ACHN (cell line): ENCODE results near the gene SUSD4.
"Not testable (repeated sequence)": the region's sequence is repeated elsewhere in the genome, so short reads cannot be mapped to it uniquely, and the experiment has no call there.

Experiments used
- DNase-seq: peaks from one replicate; pipeline ENCODE4 v3.0.0-alpha.2; 2015
- in situ Hi-C: cut with HindIII; loops from 2 replicates; pipeline ENCODE4 v1.10.0; 2017; ENCODE audit warnings: low sequenced_read_pairs, low pct_ligation_motif_present, low pct_unique_long_range_greater_than_20kb

SUSD4 gene, protein sequence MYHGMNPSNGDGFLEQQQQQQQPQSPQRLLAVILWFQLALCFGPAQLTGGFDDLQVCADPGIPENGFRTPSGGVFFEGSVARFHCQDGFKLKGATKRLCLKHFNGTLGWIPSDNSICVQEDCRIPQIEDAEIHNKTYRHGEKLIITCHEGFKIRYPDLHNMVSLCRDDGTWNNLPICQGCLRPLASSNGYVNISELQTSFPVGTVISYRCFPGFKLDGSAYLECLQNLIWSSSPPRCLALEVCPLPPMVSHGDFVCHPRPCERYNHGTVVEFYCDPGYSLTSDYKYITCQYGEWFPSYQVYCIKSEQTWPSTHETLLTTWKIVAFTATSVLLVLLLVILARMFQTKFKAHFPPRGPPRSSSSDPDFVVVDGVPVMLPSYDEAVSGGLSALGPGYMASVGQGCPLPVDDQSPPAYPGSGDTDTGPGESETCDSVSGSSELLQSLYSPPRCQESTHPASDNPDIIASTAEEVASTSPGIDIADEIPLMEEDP

DNA sequence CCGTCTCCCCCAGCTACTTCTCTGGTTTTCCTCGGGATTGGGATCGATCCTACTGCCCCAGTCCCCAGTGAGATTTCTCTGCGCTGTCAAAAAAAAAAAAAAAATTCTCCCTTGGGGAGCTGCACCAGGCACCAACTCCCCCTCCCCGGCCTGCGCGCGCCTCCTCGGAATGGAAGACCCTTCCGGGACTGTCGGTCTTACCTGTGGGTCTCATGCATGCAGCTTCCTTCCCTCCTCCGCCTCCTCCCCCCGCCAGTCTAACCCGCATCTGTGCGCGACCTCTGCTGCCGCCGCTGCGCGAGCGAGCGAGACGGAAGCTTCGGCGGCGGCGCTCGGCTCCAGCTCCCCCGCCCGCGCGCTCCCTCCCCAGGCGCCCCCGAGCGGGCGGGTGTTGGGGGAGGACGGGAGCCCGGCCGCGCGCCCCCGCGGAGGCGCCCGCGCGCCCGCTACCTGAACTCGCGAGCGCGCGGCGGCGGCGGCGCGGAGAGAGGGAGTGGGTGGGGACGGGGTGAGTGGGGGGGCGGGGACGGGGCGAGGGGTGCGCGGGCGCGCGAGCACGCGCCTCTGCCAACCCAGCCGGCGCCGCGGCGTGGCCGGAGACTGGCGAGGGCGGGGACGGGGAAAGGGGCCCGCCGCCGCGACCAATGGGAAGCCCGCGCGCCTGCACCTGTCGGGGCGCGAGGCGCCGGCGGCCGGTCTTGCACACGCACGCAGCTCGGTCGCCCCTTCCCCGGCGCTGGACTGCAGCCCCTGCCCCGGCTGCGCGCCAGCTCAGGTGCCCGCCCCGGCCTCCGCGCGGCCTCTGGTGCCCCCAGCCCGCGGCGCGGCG lies at the start of gene SUSD4:
SUSD4 (minus strand) TSS at position 321 of the 829 bp plus-strand sequence. CDS start 751 bp downstream, outside the sequence.
- DNase-seq, result peak; percentile 46
- in situ Hi-C loops, result no loop called here

DNA sequence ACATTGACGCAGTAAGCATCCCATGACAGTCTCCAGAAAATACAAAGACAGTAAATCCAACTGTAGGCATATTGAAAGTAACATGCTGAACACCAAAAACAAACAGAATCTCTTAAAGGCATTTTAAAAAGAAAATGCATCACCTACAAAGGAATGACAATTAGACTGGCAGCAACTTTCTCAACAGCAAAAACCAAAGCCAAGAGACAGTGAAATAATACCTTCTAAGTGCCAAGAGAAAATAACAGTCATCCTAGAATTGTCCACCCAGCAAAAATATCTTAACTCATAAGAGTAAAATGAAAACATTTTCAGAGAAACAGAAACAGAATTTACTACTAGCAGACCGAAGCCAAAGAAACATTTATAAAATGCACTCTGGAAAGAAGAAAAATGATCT lies 49.2 kb upstream of the SUSD4 start:
- no peak for DNase-seq

DNA sequence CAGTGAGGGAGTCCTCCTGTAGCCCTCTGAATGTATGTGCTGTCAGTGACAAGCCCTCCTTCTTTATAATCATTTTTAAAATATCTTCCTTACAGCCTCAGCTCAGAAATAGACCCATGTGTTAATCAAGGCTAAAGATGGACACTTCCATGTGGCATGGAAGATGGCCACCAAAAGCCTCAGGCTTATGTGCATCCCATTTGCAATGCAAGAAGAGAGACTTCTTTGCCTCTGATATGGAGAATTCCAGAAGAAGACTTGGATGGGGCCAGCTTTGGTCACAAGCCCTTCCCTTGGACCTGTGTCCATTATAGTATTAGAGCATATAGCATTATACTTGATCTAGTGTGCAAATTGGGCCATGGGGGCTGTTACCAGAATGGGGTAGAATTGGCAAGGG lies 47.7 kb upstream of the SUSD4 start:
- DNase-seq, result no peak
- in situ Hi-C loops, result no loop called here

More for the DNA sequence above, 49.2 kb upstream of the SUSD4 start:
- in situ Hi-C loops, result no loop called here

DNA sequence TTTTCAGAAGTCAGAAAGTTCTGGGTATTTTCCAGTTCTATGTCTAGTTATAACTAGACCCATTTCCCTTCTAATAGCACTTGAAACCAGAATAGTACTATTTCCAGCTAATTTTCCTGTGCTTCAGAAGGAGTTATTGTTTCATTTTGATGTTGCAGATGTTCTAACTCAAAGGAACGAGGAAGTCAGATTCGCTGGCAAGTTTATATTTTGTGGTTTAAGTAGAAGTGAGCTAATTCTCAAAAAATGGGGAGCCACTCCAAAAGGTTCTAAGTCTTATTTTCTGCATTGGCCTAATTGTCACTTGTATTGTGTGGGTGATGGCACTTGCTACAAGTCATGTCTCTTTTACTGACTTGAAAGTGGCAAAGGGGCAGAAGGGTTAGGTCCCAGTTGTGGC lies 47.3 kb upstream of the SUSD4 start:
- no peak for DNase-seq
- in situ Hi-C loops, result no loop called here

DNA sequence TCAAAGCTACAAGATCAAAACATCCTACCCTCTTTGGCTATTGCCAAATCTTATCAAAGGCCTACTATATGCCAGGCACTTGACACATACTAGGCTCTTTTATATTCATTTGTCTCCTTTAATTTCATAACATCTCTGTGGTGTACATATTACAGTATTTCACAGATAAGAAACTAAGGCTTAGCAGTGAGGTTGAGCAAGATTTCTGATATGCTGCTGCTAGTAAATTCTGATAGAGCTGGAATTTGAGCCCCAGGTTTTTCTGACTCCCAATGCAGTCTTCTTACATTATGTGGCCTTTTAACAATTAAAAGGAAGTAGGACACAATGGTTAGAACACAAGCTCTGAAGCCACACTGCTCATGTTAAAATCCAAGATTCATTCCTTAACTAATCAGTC lies 46.1 kb upstream of the SUSD4 start:
- DNase-seq, result no peak
- in situ Hi-C loops, result no loop called here

DNA sequence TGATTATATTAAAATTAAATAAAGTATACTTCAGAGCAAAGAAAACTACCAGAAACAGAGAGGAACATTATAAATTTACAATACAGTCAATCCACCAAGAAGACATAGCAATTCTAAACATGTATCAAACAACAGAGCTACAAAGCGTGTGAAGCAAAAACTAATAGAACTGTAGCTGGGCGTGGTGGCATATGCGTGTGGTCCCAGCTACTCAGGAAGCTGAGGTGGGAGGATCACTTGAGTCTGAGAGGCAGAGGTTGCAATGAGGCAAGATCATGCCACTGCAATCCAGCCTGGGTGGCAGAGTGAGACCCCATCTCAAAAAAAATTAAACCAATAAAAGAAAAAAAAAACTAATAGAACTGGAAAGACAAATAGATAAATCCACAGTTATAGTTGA lies 41.5 kb upstream of the SUSD4 start:
- in situ Hi-C loops, result no loop called here
- no peak for DNase-seq

DNA sequence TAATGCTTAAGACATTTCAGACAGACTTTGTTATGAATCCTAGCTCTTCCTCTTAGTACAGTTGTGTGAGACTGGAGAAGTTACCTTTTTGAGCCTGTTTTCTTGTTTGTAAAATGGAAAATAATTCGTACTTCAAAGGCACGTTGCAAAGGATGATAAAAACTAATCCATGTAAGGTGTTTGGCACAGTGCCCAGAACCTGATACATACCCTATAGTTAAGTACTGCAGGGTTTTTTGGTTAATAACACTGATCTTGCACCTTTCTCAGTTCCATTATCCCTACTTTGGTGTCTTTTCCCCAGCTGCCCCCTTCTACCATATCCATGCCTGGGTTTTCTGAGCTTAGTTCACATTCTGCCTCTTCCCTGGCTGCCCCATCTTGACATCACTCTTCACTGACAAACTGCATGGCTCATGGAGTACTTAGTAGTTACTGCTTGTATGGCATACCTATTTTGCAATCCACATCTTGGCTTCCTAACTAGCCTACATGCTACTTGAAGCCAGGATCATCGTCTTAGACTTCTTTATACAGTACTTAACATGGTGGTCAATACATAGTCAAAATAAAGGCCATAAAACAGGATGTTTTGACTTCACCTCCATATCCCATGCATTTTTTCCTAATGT lies 39.3 kb upstream of the SUSD4 start:
- no peak for DNase-seq
- in situ Hi-C loops, result no loop called here

DNA sequence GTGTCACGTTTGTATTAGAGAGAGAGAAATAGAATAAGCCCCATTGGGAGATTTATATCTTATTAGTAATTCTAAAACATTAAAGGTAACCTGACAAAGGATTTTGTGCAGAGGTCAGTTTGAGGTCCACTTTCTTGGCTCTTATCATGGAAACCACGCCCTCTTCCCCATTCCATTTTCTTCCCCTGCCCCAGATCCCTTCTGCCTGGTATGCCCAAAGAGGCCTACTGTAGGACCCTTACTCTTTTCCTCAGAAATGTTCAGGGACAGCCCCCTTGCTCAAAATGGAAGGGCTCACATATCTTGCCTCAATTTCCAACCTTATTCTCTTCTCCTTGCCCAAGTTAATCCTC lies 38.8 kb upstream of the SUSD4 start:
- DNase-seq, result no peak
- in situ Hi-C loops, result no loop called here

DNA sequence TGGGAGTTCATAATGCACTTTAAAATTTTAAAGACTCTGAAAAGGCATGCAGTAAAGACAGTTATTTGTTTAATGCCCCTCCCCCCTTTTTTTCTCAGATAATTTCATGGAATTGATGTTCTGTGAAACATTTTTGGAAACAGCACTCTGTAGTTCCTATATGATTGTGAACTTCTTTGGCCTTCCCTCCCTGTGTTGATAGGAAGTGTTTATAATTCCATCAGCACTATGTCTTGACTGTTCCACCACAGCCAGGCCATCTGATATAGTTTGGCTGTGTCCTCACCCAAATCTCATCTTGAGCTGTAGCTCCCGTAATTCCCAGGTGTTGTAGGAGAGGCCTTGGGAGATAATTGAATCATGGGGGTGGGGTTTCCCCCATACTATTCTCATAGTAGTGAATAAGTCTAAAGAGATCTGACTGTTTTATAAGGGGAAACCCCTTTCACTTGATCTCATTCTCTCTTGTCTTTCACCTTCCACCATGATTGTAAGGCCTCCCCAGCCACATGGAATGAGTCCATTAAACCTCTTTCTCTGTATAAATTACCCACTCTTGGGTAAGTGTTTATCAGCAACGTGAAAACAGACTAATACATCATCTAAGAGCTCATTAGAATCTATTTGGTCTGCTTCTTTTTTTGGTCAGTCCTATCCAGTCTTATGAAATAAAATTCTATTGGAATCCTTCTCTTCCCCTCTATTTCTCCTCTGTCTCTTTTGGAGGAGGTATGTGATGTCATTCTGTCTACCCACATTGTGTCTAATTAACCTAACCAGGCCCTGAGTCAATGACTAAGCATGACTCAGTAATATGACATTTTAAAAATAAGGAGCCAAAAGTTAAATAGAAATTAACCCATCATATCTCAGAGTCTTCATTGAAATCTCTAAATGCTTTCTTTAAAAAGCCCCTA lies 38.2 kb upstream of the SUSD4 start:
- in situ Hi-C loops, result no loop called here
- DNase-seq, result peak; percentile 47

DNA sequence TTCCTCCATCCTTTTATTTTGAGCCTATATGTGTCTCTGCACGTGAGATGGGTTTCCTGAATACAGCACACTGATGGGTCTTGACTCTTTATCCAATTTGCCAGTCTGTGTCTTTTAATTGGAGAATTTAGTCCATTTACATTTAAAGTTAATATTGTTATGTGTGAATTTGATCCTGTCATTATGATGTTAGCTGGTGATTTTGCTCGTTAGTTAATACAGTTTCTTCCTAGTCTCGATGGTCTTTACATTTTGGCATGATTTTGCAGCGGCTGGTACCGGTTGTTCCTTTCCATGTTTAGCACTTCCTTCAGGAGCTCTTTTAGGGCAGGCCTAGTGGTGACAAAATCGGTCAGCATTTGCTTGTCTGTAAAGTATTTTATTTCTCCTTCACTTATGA lies 35.4 kb upstream of the SUSD4 start:
- in situ Hi-C loops, DNase-seq: not testable (repeated sequence)

DNA sequence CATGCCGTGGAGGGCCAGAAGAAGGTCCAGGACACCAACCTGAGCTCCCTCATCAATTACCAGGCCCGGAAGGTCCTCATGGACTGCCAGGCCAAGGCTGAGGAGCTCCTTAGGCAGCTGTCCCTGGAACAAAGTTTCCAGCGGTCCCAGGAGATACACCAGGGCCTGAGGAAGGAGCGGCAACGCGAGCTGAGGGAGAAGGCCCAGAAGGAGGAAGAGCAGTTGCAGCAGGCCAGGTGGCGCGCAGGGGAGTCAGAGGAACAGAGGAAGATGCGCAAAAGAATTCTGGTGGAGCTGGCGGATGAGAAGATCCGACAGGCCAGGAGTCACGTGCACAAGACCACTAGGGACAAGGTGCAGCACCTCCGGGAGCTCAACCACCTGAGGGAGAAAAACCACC lies 30.7 kb upstream of the SUSD4 start:
- in situ Hi-C loops, result no loop called here
- DNase-seq, result no peak

DNA sequence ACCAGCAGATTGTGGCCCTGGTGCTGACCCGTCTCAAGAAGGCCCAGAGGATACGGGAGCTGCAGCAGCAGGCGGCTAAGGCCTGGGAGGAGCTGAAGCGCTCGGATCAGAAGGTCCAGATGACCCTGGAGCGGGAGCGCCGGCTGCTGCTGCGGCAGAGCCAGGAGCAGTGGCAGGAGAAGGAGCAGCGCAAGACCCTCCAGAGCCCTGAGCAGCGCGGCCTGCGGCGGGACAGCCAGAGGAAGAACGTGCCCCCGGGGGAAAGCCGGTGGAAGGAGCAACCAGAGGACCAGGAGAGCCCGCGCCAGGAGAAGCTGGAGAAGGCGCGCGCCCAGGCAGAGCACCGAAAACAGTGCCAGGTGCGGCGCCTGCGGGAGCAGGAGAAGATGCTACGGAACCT lies 30.3 kb upstream of the SUSD4 start:
- DNase-seq, result no peak
- in situ Hi-C loops, result no loop called here

DNA sequence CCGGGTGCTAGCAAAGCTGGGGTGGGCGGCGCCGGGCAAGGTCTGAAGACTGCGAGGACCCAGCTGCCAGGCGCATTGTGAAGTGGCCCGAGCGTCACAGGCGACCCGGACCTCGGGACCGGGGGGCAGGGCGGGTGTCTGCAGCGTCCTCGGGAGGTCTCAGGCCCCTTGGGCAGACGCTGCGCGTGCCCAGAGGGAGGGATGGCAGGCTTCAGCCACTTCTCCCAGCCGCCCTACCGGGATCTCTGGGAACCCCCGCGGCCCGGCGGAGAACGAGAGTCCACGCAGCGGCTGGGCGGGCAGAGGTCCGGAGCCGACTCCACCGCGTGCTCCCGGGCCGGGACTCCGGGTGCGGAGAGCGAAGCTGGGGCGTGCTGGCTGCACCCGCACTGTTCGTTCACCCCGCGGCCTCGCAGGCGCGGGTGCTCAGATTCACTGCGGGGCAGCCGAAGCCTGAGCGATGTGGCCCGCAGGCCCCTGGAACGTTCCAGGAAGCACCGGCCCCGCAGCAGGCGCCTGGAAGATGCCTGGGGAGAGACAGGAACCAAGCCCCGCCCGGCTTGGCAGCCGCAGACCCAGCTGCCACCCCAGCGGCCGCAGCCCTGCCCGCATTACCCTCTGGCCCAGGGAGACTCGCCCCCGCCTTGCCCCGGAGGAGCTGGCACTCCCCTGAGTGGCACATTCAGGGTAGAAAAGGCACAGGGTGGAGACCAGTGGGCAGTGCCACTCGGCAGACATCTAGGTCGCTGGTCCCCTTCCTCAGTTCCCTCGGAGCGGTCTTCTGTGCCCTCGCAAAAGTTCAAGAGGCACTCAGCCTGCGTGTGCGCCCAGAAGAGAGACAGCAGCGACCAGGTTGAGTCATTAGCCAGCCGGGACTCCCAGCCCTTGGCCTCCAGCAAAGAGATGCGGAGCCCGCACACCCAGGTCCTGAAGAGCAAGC lies 29.6 kb upstream of the SUSD4 start, which contains the start of gene CCDC185:
CCDC185 (plus strand) TSS at position 141 of the 940 bp plus-strand sequence; CDS start at position 202, 61 bp downstream.
- no peak for DNase-seq
- in situ Hi-C loops, result no loop called here

DNA sequence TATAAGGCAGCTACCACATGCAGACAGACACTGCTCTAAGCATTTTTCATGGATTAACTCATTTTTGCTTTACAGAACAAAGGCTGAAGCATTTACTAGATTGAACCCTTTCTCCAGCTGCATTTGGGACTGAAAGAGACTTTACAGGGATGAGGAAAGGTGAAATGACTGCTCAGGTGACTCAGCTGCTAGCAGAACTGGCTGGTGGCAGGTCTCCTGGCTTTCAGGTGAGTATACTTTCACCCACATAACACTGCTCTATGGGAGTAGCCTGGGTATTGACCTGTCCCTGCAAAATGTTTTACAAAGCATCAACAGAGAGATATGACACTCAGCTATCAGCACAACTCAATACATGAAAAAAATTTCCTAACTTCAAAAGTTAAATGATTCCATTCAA lies 26.6 kb upstream of the SUSD4 start:
- no peak for DNase-seq
- in situ Hi-C loops, result no loop called here

DNA sequence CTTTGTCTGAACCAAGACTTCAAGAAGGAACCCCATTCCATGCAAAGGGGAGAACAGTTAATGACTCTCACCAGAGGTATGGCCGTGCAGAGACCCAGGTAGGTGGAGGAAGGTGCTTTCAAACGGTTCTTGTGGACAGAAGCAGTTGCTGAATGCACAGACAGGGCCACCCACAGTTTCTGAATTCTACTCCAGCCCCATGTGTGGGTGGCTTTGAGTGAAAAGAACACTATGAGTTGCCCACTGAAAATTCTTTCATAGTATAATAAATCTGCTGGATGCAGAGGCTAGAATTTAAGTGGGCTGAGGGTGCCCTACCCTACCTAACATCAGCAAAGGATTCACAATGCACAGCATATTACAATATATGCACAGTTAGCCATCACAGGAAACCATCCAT lies 22.0 kb upstream of the SUSD4 start:
- no peak for DNase-seq
- in situ Hi-C loops, result no loop called here

DNA sequence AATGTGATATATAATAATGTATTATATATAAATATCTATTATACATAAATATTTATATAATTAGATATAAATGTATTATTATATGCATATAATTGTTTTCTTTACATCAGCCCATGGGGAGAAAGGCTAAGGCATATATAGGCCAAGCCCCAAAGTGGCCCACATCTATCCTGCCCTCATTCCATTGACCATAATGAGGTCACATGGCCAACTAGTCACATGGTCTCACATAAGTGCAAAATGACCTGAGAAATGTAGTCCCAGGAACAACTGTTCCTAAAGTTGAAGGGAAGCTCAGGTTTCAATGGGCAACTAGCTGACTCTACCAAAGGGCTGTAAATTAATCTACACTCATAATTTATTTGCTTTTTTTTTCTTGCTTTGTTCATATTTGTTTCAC lies 14.8 kb upstream of the SUSD4 start:
- DNase-seq, result no peak
- in situ Hi-C loops, result no loop called here

DNA sequence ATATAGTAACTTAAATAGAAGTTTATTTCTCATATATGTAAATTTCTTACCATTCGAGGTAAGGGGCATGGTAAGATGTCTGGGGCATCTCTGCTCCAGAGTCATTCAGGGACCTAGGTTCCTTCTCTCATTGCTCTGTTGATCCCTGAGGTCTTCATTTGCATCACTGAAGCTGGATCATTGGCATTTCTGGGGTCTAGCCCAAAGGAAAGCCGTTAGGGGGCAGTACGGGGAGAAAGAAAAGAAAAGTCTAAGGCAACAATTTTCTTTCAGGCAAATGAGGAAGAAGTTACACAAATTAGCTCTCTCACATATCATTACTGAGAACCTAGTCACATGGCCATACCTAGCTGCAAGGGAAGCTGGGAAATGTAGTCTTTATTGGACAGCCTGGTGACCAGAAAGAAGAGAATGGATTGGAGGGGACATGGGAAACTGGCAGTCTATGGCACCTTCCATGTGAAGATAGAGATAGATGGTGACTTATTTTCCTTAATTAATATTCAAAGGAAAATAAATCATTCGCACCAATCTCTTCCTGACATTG lies 10.2 kb upstream of the SUSD4 start:
- in situ Hi-C loops, result no loop called here
- no peak for DNase-seq
